Measurements from ENCODE around the gene RBM4. TPM values are rescaled to one million over a fixed set of nuclear protein-coding genes. Genes with fewer than 3 reads are reported as not detected.

The RBM4 gene
- polyA plus RNA-seq, 1 experiment, result 183 TPM

GRCh38 chr11:66670816-66671215, 32.3 kb downstream of the RBM4 start:
- ChIA-PET POLR2A (no interaction called here), CTCF (no interaction called here)
- DNase-seq (ENCODE audit: low read depth), result no peak
- Histone ChIP-seq H3K36me3 (ENCODE audit: control insufficient read depth, insufficient read depth, low read length) (peaks cover 10% of the 10 kb centered on the region; the same call in 1 of the 2 replicates), H3K4me3 (ENCODE audit: low read depth, low read length) (no peak overlapping the region), H3K27me3 (ENCODE audit: control insufficient read depth, insufficient read depth, low read length) (no peaks in the 10 kb centered on the region)
- TF ChIP-seq, protein P1, sequence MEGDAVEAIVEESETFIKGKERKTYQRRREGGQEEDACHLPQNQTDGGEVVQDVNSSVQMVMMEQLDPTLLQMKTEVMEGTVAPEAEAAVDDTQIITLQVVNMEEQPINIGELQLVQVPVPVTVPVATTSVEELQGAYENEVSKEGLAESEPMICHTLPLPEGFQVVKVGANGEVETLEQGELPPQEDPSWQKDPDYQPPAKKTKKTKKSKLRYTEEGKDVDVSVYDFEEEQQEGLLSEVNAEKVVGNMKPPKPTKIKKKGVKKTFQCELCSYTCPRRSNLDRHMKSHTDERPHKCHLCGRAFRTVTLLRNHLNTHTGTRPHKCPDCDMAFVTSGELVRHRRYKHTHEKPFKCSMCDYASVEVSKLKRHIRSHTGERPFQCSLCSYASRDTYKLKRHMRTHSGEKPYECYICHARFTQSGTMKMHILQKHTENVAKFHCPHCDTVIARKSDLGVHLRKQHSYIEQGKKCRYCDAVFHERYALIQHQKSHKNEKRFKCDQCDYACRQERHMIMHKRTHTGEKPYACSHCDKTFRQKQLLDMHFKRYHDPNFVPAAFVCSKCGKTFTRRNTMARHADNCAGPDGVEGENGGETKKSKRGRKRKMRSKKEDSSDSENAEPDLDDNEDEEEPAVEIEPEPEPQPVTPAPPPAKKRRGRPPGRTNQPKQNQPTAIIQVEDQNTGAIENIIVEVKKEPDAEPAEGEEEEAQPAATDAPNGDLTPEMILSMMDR (IDR thresholded peaks at IDR 0.05; ENCODE audit: insufficient read depth, low read depth, low read length), result no peak

DNA sequence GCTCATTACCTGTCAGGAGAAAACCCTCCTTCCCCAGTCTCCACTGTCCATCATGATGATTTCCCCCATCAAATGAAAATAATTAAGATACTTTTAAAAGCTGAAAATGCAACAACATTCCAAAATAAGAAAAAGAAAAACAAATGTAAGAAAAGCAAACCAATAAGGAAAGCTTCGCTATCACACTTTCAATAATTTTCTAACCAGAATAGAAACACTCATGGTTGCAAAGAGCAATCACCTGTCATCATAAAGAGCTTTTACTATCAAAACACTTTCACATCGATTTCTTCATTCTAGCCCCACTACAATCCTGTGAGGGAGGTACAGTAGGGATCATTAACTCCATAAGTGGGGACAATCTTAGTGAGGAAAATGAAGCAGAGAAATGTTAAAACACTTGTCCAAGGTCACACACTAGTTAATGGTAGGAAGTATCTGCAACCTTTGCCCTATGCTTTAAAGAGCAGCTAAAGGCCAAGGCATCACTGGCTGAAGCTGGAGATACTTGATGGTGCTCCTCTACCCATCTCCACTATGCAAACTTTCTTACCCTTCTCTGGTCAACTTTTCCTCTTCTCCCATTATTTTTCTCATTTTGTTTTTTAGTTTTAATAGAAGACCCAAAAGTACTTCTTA, 36.6 kb downstream of the RBM4 start:
- no peaks in the 10 kb centered on the region for H3K36me3 ChIP-seq (ENCODE audit: control insufficient read depth, insufficient read depth, low read length)
- CTCF ChIA-PET, result no interaction called here
- no peak overlapping the region for H3K4me3 ChIP-seq (ENCODE audit: low read depth, low read length)
- no peaks in the 10 kb centered on the region for H3K27me3 ChIP-seq (ENCODE audit: control insufficient read depth, insufficient read depth, low read length)
- TF ChIP-seq, protein P1 (IDR thresholded peaks at IDR 0.05; ENCODE audit: insufficient read depth, low read depth, low read length), result no peak
- POLR2A ChIA-PET, result no interaction called here
- no peak for DNase-seq (ENCODE audit: low read depth)

- DNase-seq (ENCODE audit: low read depth), result no peak
- Histone ChIP-seq H3K36me3 (ENCODE audit: control insufficient read depth, insufficient read depth, low read length) (no peaks in the 10 kb centered on the region), H3K27me3 (ENCODE audit: control insufficient read depth, insufficient read depth, low read length) (no peaks in the 10 kb centered on the region), H3K4me3 (ENCODE audit: low read depth, low read length) (no peak overlapping the region; the same call in 1 of the 2 replicates)
- ChIA-PET POLR2A (interaction anchor here (0.5 kb wide), 1 partner anchor 210 kb away, joined by 7 read pairs; the partner anchor contains the start of gene PELI3), CTCF (interaction anchor here (1.6 to 3.9 kb wide), 4 partner anchors 12 to 114 kb away, joined by 3 to 24 read pairs (median 9); partner anchors contain the start of genes CCDC87 and CCS)
- TF ChIP-seq, protein P1 (IDR thresholded peaks at IDR 0.05; ENCODE audit: insufficient read depth, low read depth, low read length), result no peak
Measured at GRCh38 chr11:66676282-66676919, 37.9 kb downstream of the RBM4 start.

GRCh38 chr11:66676931-66677598, 38.6 kb downstream of the RBM4 start:
- H3K4me3 ChIP-seq (ENCODE audit: low read depth, low read length), result peak overlapping the region; percentile 70
- ChIA-PET POLR2A (interaction anchor here (0.5 kb wide), 1 partner anchor 211 kb away, joined by 7 read pairs; the partner anchor contains the start of gene PELI3), CTCF (interaction anchor here (0.5 to 5.0 kb wide), 16 partner anchors 11 to 246 kb away, joined by 3 to 67 read pairs (median 8); partner anchors contain the start of genes CCDC87, CCS, CTSF and DPP3)
- no peaks in the 10 kb centered on the region for H3K27me3 ChIP-seq (ENCODE audit: control insufficient read depth, insufficient read depth, low read length)
- DNase-seq (ENCODE audit: low read depth), result no peak
- no peaks in the 10 kb centered on the region for H3K36me3 ChIP-seq (ENCODE audit: control insufficient read depth, insufficient read depth, low read length)
- TF ChIP-seq, protein P1 (IDR thresholded peaks at IDR 0.05; ENCODE audit: insufficient read depth, low read depth, low read length), result no peak

Measured in BJ (cell line).